Heart left ventricle (tissue), 16 donors: ENCODE results near the gene MAPK8IP3. TPM values are rescaled to one million over a fixed set of nuclear protein-coding genes. Genes with fewer than 3 reads are reported as not detected.

Experiments
- ATAC-seq, 4 donors: fragments of 200-7000 bp; cut with Tn5 transposase; one replicate each; pipeline ENCODE4 v1.9.1; 2020 to 2022; ENCODE audit warnings: moderate library complexity in 4 of 4, mild to moderate bottlenecking in 3 of 4, moderate number of reproducible peaks in 1 of 4
- DNase-seq, 5 donors: peaks; one replicate each; pipeline ENCODE4 v3.0.0-alpha.2; 2020
- H3K27ac ChIP-seq, 12 donors: fragments of 200-600 bp; sonication (generic) in 4 of 12; one replicate each; pipeline versions ENCODE4 v1.5.0 to v1.8.0; 2016 to 2022; ENCODE audit warnings: mild to moderate bottlenecking in 2 of 12
- H3K27me3 ChIP-seq, 9 donors: fragments of 200-600 bp; sonication (generic) in 2 of 9; one replicate each; pipeline versions ENCODE4 v1.5.1 to v1.8.0; 2016 to 2022; ENCODE audit warnings: mild to moderate bottlenecking in 3 of 9
- H3K36me3 ChIP-seq, 9 donors: fragments of 200-600 bp; sonication (generic) in 2 of 9; one replicate each; pipeline versions ENCODE4 v1.5.0 to v1.8.0; 2018 to 2022; ENCODE audit warnings: mild to moderate bottlenecking in 2 of 9
- H3K4me1 ChIP-seq, 12 donors: fragments of 200-600 bp; sonication (generic) in 4 of 12; one replicate each; pipeline versions ENCODE4 v1.5.0 to v1.8.0; 2016 to 2022; ENCODE audit warnings: mild to moderate bottlenecking in 3 of 12
- H3K4me3 ChIP-seq, 12 donors: fragments of 200-600 bp; sonication (generic) in 4 of 12; one replicate each; pipeline versions ENCODE4 v1.5.0 to v1.8.0; 2017 to 2022; ENCODE audit warnings: mild to moderate bottlenecking in 9 of 12, moderate library complexity in 4 of 12
- H3K9me3 ChIP-seq, 12 donors: fragments of 200-600 bp; sonication (generic) in 4 of 12; one replicate each; pipeline versions ENCODE4 v1.5.0 to v1.8.0; 2016 to 2022; ENCODE audit warnings: mild to moderate bottlenecking in 1 of 12
- CTCF ChIP-seq, 12 donors: fragments of 200-600 bp; sonication (generic) in 4 of 12; IDR thresholded peaks; one replicate each; pipeline versions ENCODE4 v1.5.0 to v1.8.0; 2018 to 2022; ENCODE audit warnings: antibody characterized with exemption in 12 of 12, mild to moderate bottlenecking in 5 of 12
- POLR2A ChIP-seq, 2 donors: fragments of 450-650 bp; IDR thresholded peaks; one replicate each; pipeline ENCODE4 v1.6.1; 2017; ENCODE audit warnings: antibody characterized with exemption in 2 of 2, mild to moderate bottlenecking in 2 of 2, moderate library complexity in 2 of 2
- WGBS, 4 donors: extraction: QIAGEN DNeasy Blood & Tissue Kit in 2 of 4; methylation state at CpG; one replicate each; pipeline versions ENCODE4 v1.1.5 to v1.1.7; 2013 to 2018; 5-methylcytosine and 5-hydroxymethylcytosine counted together
- intact Hi-C, 10 donors: fragments of 100-400 bp; cut with DNase I; formaldehyde crosslinking; loops; one replicate each; pipeline versions ENCODE4 v1.11.1 to v1.14.2; 2022
- polyA plus RNA-seq, 2 donors: library from polyadenylated mRNA; stranded (reverse); fragments of 200-250 nt; gene quantifications; one replicate each; pipeline ENCODE4 v1.2.3, GENCODE V29; 2013
- total RNA-seq, 9 donors: library from RNA; depleted of rRNA in 2 of 9; stranded (reverse); fragments of >200 nt in 2 of 9; fragmentation: NEBNext Ultra II Directional in 3 of 9; extraction: Animal tissue kit (Norgen Biotek cat#: 25700) in 3 of 9; gene quantifications; one replicate each; pipeline versions ENCODE4 v1.1.0 to v1.2.4, GENCODE V29; 2016 to 2023
- donor health status: ischemic (EF 13 %, LVEDD 7.1; RV severe dilation, severe dysfunction).
- donor health status: healthy with polysubstance abuse.
- donor health status: DM: no; HTN: yes; CAD: no.
- donor health status: DM: no; HTN: no; CAD: no.
- donor health status: ischemic (EF 25% LVEDD 6.9; RV normal size, moderate dysfunction).
- donor health status: ischemic (EF 25% LVEDD 5.7; RV mildly dilated, moderate dysfunction).
- donor health status: healthy.
- donor health status: DM: yes; HTN: yes; CAD: no.
- donor health status: ischemic (EF 35%, LVEDD 5.7; RV mildly dilated, moderate dysfunction).
- donor health status: nonischemic (EF 11% LVEDD 7.7; RV severe dilation, severe dysfunction).
- donor health status: DM: yes; HTN: yes; CAD: no.
- donor health status: PGD.
- donor health status: ischemic (EF 29% LVEDD 5.4; RV normal size, mild dysfunction).
- donor health status: nonischemic (EF 23%, LVEDD 6.1; RV moderate dilation, normal function).

MAPK8IP3 gene
- total and polyA plus RNA-seq, 11 donors = 29.5 to 71.3 (median 63.1) TPM

GRCh38 chr16:1787056-1787321, 81.0 kb downstream of the MAPK8IP3 start:
- Histone ChIP-seq H3K4me3 (no peak overlapping the region), H3K27ac (no peak overlapping the region), H3K27me3 (no peaks in the 10 kb centered on the region), H3K4me1 (peaks cover 0 to 31% (median 12%) of the 10 kb centered on the region in 12 donors), H3K9me3 (no peaks in the 10 kb centered on the region), H3K36me3 (peaks cover 0 to 55% (median 32%) of the 10 kb centered on the region in 9 donors)
- TF ChIP-seq POLR2A (IDR thresholded peaks at IDR 0.05) = no peak
- TF ChIP-seq CTCF (IDR thresholded peaks at IDR 0.05) = no peak
- WGBS, 4 donors = 85 to 92% (median 90%) methylated on average over 5 to 6 of the region's 6 CpGs
- DNase-seq (no peak), ATAC-seq (no peak)
- intact Hi-C loops = no loop called here

GRCh38 chr16:1787322-1788094, 81.5 kb downstream of the MAPK8IP3 start:
- Histone ChIP-seq H3K27me3 (no peaks in the 10 kb centered on the region), H3K27ac (no peak overlapping the region), H3K4me1 (peaks cover 0 to 30% (median 12%) of the 10 kb centered on the region in 12 donors), H3K4me3 (no peak overlapping the region), H3K36me3 (peaks cover 0 to 55% (median 32%) of the 10 kb centered on the region in 9 donors), H3K9me3 (no peaks in the 10 kb centered on the region)
- TF ChIP-seq POLR2A (IDR thresholded peaks at IDR 0.05) (no peak), CTCF (IDR thresholded peaks at IDR 0.05) (no peak)
- DNase-seq = peak in 2 of 5 donors; percentile 7 to 26
- ATAC-seq = no peak
- intact Hi-C loops = no loop called here
- WGBS, 4 donors = 89 to 92% (median 92%) methylated on average over 36 to 44 of the region's 44 CpGs

GRCh38 chr16:1788095-1788707, 82.2 kb downstream of the MAPK8IP3 start:
- peak in 3 of 5 donors; percentile 9 to 26 (median 17) for DNase-seq
- intact Hi-C loops = no loop called here

More at GRCh38 chr16:1788095-1788707, 82.2 kb downstream of the MAPK8IP3 start:
- H3K27ac ChIP-seq = no peak overlapping the region
- H3K4me3 ChIP-seq = no peak overlapping the region
- 89 to 92% (median 91%) methylated on average over 33 to 38 of the region's 38 CpGs for WGBS, 4 donors
- no peaks in the 10 kb centered on the region for H3K9me3 ChIP-seq
- peak in 1 of 4 donors; percentile 6 for ATAC-seq
- TF ChIP-seq POLR2A (IDR thresholded peaks at IDR 0.05) (no peak), CTCF (IDR thresholded peaks at IDR 0.05) (no peak)
- H3K4me1 ChIP-seq = peaks cover 0 to 29% (median 12%) of the 10 kb centered on the region in 12 donors
- H3K36me3 ChIP-seq = peaks cover 0 to 55% (median 32%) of the 10 kb centered on the region in 9 donors
- H3K27me3 ChIP-seq = no peaks in the 10 kb centered on the region
